OCI-LY7 (cell line): Measurements from ENCODE around the gene NEK4. TPM values are rescaled to one million over a fixed set of nuclear protein-coding genes. Genes with fewer than 3 reads are reported as not detected.

Source experiments
- BruUV-seq: library from RNA; stranded (reverse); fragments of 400-500 nt; replicated peaks from 2 replicates; lab custom pipeline; 2021; lab: Mats Ljungman, UMichigan
- CTCF ChIA-PET: fragments of 300-600 bp; sonication (Branson Sonifier 250); formaldehyde crosslinking; loops from one replicate; lab custom pipeline; 2022; ENCODE audit warnings: antibody characterized with exemption; ENCODE audit not compliant: unreplicated experiment; lab: Charles Lee
- POLR2A ChIA-PET: fragments of 300-600 bp; sonication (Branson Sonifier 250); formaldehyde crosslinking; loops from one replicate; lab custom pipeline; 2022; ENCODE audit warnings: antibody characterized with exemption; lab: Charles Lee
- DNase-seq: peaks from one replicate; pipeline ENCODE4 v3.0.0-alpha.2; 2015; ENCODE audit warnings: low spot score
- H2AFZ ChIP-seq: fragments of 200-600 bp; sonication (generic), shearing (Covaris generic); 2 replicates; pipeline ENCODE4 v1.6.1; 2014; ENCODE audit warnings: mild to moderate bottlenecking, antibody characterized with exemption, low read length, moderate library complexity
- H3K27ac ChIP-seq: fragments of 200-600 bp; sonication (generic); 2 replicates; pipeline ENCODE4 v1.5.1; 2014; ENCODE audit warnings: mixed run types, low read depth, mild to moderate bottlenecking, moderate library complexity, low read length, inconsistent platforms; ENCODE audit not compliant: poor library complexity, severe bottlenecking
- H3K36me3 ChIP-seq: fragments of 200-600 bp; sonication (generic); 2 replicates; pipeline ENCODE4 v1.6.1; 2014; ENCODE audit warnings: mild to moderate bottlenecking, antibody characterized with exemption, low read length, moderate library complexity, mixed read lengths; ENCODE audit not compliant: insufficient read depth
- H3K4me1 ChIP-seq: fragments of 200-600 bp; sonication (generic); 2 replicates; pipeline ENCODE4 v1.5.1; 2014; ENCODE audit warnings: mild to moderate bottlenecking, low read length; ENCODE audit not compliant: insufficient read depth, poor library complexity, severe bottlenecking
- H3K4me2 ChIP-seq: fragments of 200-600 bp; sonication (generic); 2 replicates; pipeline ENCODE4 v1.6.1; 2014; ENCODE audit warnings: mild to moderate bottlenecking, low read length
- H3K4me3 ChIP-seq: fragments of 200-600 bp; sonication (generic); 2 replicates; pipeline ENCODE4 v1.5.1; 2014; ENCODE audit warnings: mild to moderate bottlenecking, low read depth, low read length; ENCODE audit not compliant: poor library complexity, severe bottlenecking
- H3K79me2 ChIP-seq: fragments of 200-600 bp; sonication (generic); 2 replicates; pipeline ENCODE4 v1.6.1; 2016; ENCODE audit warnings: low read depth, mild to moderate bottlenecking, low read length, moderate library complexity, mixed read lengths; ENCODE audit not compliant: insufficient read depth
- H3K9me2 ChIP-seq: fragments of 200-600 bp; sonication (generic); 2 replicates; pipeline ENCODE4 v1.6.1; 2016; ENCODE audit warnings: mild to moderate bottlenecking, low read length, mixed read lengths; ENCODE audit not compliant: insufficient read depth
- H3K9me3 ChIP-seq: fragments of 200-600 bp; sonication (generic); 2 replicates; pipeline ENCODE4 v1.6.1; 2014; ENCODE audit warnings: mild to moderate bottlenecking, mixed run types, low read length, mixed read lengths
- H4K20me1 ChIP-seq: fragments of 200-600 bp; sonication (generic); 2 replicates; pipeline ENCODE4 v1.6.1; 2014; ENCODE audit warnings: mild to moderate bottlenecking, antibody characterized with exemption, low read length, moderate library complexity, mixed read lengths; ENCODE audit not compliant: insufficient read depth
- CTCF ChIP-seq: fragments of 200-600 bp; sonication (generic); conservative IDR thresholded peaks from 2 replicates; pipeline ENCODE4 v1.5.1; 2014; ENCODE audit warnings: mild to moderate bottlenecking, antibody characterized with exemption, low read length, moderate library complexity, mixed read lengths
- EZH2phosphoT487 ChIP-seq: fragments of 200-600 bp; sonication (generic); IDR thresholded peaks from 2 replicates; pipeline ENCODE4 v1.6.1; 2018; ENCODE audit warnings: low read depth, borderline replicate concordance, mild to moderate bottlenecking, mixed run types, antibody characterized with exemption, low read length, moderate library complexity, mixed read lengths
- intact Hi-C: fragments of 100-400 bp; cut with micrococcal nuclease; formaldehyde crosslinking; loops from one replicate; pipeline ENCODE4 v1.10.0; 2022; ENCODE audit not compliant: unreplicated experiment
- total RNA-seq, 2 experiments: library from RNA; depleted of rRNA in 1 of 2; stranded (reverse); fragments of >200 nt in 1 of 2; shearing (Covaris generic) in 1 of 2; gene quantifications; 2 replicates each; pipeline ENCODE4 v1.2.3, GENCODE V29; 2014 to 2022

The NEK4 gene
- total RNA-seq, 2 experiments from 2014 or later = 27.5 to 38.6 TPM

- Histone ChIP-seq H3K9me2 (no peaks in the 10 kb centered on the region), H3K4me1 (no peaks in the 10 kb centered on the region), H3K4me2 (no peak overlapping the region), H3K79me2 (no peaks in the 10 kb centered on the region), H2AFZ (no peak overlapping the region), H3K27ac (no peak overlapping the region), H3K4me3 (no peak overlapping the region), H3K9me3 (no peaks in the 10 kb centered on the region), H4K20me1 (no peaks in the 10 kb centered on the region), H3K36me3 (peaks cover 82% of the 10 kb centered on the region)
- no TSS peak for BruUV-seq
- POLR2A ChIA-PET = interaction anchor here (0.6 to 1.1 kb wide), 2 partner anchors 15 to 28 kb away, joined by 3 to 6 read pairs; partner anchors contain the start of gene NEK4
- no peak for TF ChIP-seq EZH2phosphoT487
- no peak for TF ChIP-seq CTCF
- DNase-seq = no peak
- CTCF ChIA-PET = no interaction called here
- intact Hi-C loops = loop anchor here (2.0 to 5.0 kb wide), 2 partner anchors 78 to 329 kb away; no protein-coding TSS in a partner anchor
These were observed 27.6 kb downstream of the NEK4 start for GRCh38 chr3:52743152-52743551.

- TSS peak; percentile 53 for BruUV-seq
- Histone ChIP-seq H3K4me2 (no peak overlapping the region), H3K4me3 (no peak overlapping the region), H3K4me1 (no peaks in the 10 kb centered on the region), H3K9me2 (no peaks in the 10 kb centered on the region), H3K36me3 (peaks cover 87% of the 10 kb centered on the region), H3K27ac (no peak overlapping the region), H4K20me1 (no peaks in the 10 kb centered on the region), H3K79me2 (no peaks in the 10 kb centered on the region), H3K9me3 (no peaks in the 10 kb centered on the region), H2AFZ (no peak overlapping the region)
- intact Hi-C loops = loop anchor here (2.0 to 5.0 kb wide), 2 partner anchors 78 to 330 kb away; no protein-coding TSS in a partner anchor
- CTCF ChIA-PET = no interaction called here
- TF ChIP-seq EZH2phosphoT487 (no peak), CTCF (peak; percentile 85)
- DNase-seq = peak; percentile 48
- POLR2A ChIA-PET = interaction anchor here (1.1 kb wide), 1 partner anchor 29 kb away, joined by 3 read pairs; the partner anchor contains the start of gene NEK4
These were observed 28.2 kb downstream of the NEK4 start for GRCh38 chr3:52742418-52743041.

DNA sequence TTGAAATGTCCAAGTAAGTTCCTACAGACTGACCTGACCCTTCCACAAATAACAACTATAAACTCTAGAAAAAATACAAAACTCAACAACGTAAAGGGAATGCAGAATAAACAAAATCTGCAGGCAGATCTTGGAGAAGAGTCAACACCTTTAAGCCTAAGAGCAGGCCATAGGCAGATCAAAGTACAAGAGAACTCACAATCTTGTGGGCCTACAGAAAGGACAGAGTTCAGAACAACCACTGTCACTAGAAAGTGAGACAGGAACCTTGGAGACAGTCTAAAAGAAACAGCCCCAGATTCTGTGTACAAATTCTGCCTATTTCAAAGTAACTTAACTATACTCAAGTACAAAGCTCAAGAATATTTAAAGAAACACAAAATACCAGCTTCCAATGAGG, 31.0 kb downstream of the NEK4 start:
- no peak overlapping the region for H2AFZ ChIP-seq
- no peaks in the 10 kb centered on the region for H3K9me2 ChIP-seq
- POLR2A ChIA-PET = interaction anchor here (0.7 kb wide), 1 partner anchor 13 kb away, joined by 3 read pairs; no protein-coding TSS in a partner anchor
- H3K79me2 ChIP-seq = no peaks in the 10 kb centered on the region
- H3K4me3 ChIP-seq = no peak overlapping the region
- H4K20me1 ChIP-seq = no peaks in the 10 kb centered on the region
- H3K27ac ChIP-seq = no peak overlapping the region
- no TSS peak for BruUV-seq
- DNase-seq = no peak
- no peaks in the 10 kb centered on the region for H3K4me1 ChIP-seq
- TF ChIP-seq CTCF (no peak), EZH2phosphoT487 (no peak)
- H3K4me2 ChIP-seq = no peak overlapping the region
- intact Hi-C loops = loop anchor here (5.0 kb wide), 1 partner anchor 333 kb away; no protein-coding TSS in a partner anchor
- H3K36me3 ChIP-seq = peaks cover 89% of the 10 kb centered on the region
- H3K9me3 ChIP-seq = no peaks in the 10 kb centered on the region
- CTCF ChIA-PET = no interaction called here
